H9 (cell line): Measurements from ENCODE around the gene PTPRN2. TPM values are rescaled to one million over a fixed set of nuclear protein-coding genes. Genes with fewer than 3 reads are reported as not detected.

Experiments
- DNase-seq: peaks from one replicate; pipeline ENCODE4 v3.0.0-alpha.2; 2017
- H2AFZ ChIP-seq: one replicate; pipeline ENCODE4 v1.6.1; 2013; ENCODE audit warnings: mild to moderate bottlenecking, low read length, control low read depth, moderate library complexity
- H2AK5ac ChIP-seq: 2 replicates; pipeline ENCODE4 v1.6.1; 2013; ENCODE audit warnings: low read length, control low read depth, mixed read lengths; ENCODE audit not compliant: insufficient read length
- H2BK120ac ChIP-seq: one replicate; pipeline ENCODE4 v1.6.1; 2013; ENCODE audit warnings: low read depth, mild to moderate bottlenecking, low read length, control low read depth, inconsistent platforms; ENCODE audit not compliant: poor library complexity, severe bottlenecking
- H2BK12ac ChIP-seq: 2 replicates; pipeline ENCODE4 v1.6.1; 2013; ENCODE audit warnings: low read length, control low read depth, mixed read lengths, low read depth; ENCODE audit not compliant: insufficient read length
- H2BK15ac ChIP-seq: 2 replicates; pipeline ENCODE4 v1.6.1; 2013; ENCODE audit warnings: low read depth, low read length, control low read depth
- H2BK20ac ChIP-seq: one replicate; pipeline ENCODE4 v1.6.1; 2013; ENCODE audit warnings: low read depth, mild to moderate bottlenecking, low read length, control low read depth, inconsistent platforms; ENCODE audit not compliant: poor library complexity, severe bottlenecking
- H2BK5ac ChIP-seq: 2 replicates; pipeline ENCODE4 v1.6.1; 2013; ENCODE audit warnings: low read length, control low read depth, mixed read lengths; ENCODE audit not compliant: insufficient read length
- H3K14ac ChIP-seq: 2 replicates; pipeline ENCODE4 v1.6.1; 2013; ENCODE audit warnings: low read length, control low read depth; ENCODE audit not compliant: insufficient read depth
- H3K18ac ChIP-seq: 2 replicates; pipeline ENCODE4 v1.6.1; 2013; ENCODE audit warnings: low read depth, mild to moderate bottlenecking, mixed read lengths, low read length, control low read depth; ENCODE audit not compliant: insufficient read length
- H3K23ac ChIP-seq: 2 replicates; pipeline ENCODE4 v1.6.1; 2013; ENCODE audit warnings: low read length, control low read depth, mixed read lengths, low read depth; ENCODE audit not compliant: insufficient read length
- H3K23me2 ChIP-seq: 2 replicates; pipeline ENCODE4 v1.6.1; 2013; ENCODE audit warnings: low read depth, mild to moderate bottlenecking, mixed read lengths, low read length, control low read depth; ENCODE audit not compliant: insufficient read length, poor library complexity, severe bottlenecking
- H3K27ac ChIP-seq: 2 replicates; pipeline ENCODE4 v1.5.1; 2013; ENCODE audit warnings: low read length, control low read depth, mixed read lengths, low read depth; ENCODE audit not compliant: insufficient read length
- H3K27me3 ChIP-seq: 2 replicates; pipeline ENCODE4 v1.6.1; 2013; ENCODE audit warnings: low read length, control low read depth, inconsistent platforms; ENCODE audit not compliant: insufficient read depth
- H3K4ac ChIP-seq: 2 replicates; pipeline ENCODE4 v1.6.1; 2013; ENCODE audit warnings: low read depth, mild to moderate bottlenecking, control low read depth, inconsistent platforms, low read length, moderate library complexity
- H3K4me1 ChIP-seq: 2 replicates; pipeline ENCODE4 v1.6.1; 2013; ENCODE audit warnings: low read length, control low read depth, inconsistent platforms; ENCODE audit not compliant: insufficient read depth
- H3K4me2 ChIP-seq: 2 replicates; pipeline ENCODE4 v1.6.1; 2013; ENCODE audit warnings: low read length, control low read depth, mixed read lengths; ENCODE audit not compliant: insufficient read length, insufficient read depth
- H3K56ac ChIP-seq: 2 replicates; pipeline ENCODE4 v1.6.1; 2013; ENCODE audit warnings: low read depth, mild to moderate bottlenecking, mixed read lengths, low read length, control low read depth; ENCODE audit not compliant: insufficient read length
- H3K79me1 ChIP-seq: 2 replicates; pipeline ENCODE4 v1.6.1; 2013; ENCODE audit warnings: low read depth, mild to moderate bottlenecking, moderate library complexity, low read length, control low read depth, inconsistent platforms; ENCODE audit not compliant: insufficient read depth, poor library complexity, severe bottlenecking
- H3K79me2 ChIP-seq: 2 replicates; pipeline ENCODE4 v1.6.1; 2013; ENCODE audit warnings: low read length, control low read depth, inconsistent platforms; ENCODE audit not compliant: insufficient read depth
- H3K9ac ChIP-seq: 2 replicates; pipeline ENCODE4 v1.6.1; 2013; ENCODE audit warnings: low read length, control low read depth, mixed read lengths; ENCODE audit not compliant: insufficient read length; ENCODE audit errors: extremely low read depth
- H3K9me3 ChIP-seq: one replicate; pipeline ENCODE4 v1.6.1; 2013; ENCODE audit warnings: low read depth, low read length, inconsistent platforms; ENCODE audit not compliant: control insufficient read depth
- H3T11ph ChIP-seq: one replicate; pipeline ENCODE4 v1.6.1; 2013; ENCODE audit warnings: mild to moderate bottlenecking, low read length, control low read depth, inconsistent platforms
- H4K20me1 ChIP-seq: one replicate; pipeline ENCODE4 v1.6.1; 2013; ENCODE audit not compliant: control insufficient read depth, insufficient read length, insufficient read depth
- H4K5ac ChIP-seq: 2 replicates; pipeline ENCODE4 v1.6.1; 2013; ENCODE audit warnings: low read depth, mild to moderate bottlenecking, mixed read lengths, low read length, control low read depth; ENCODE audit not compliant: insufficient read length
- H4K8ac ChIP-seq: replicated peaks from 2 replicates; pipeline ENCODE4 v1.6.1; 2013; ENCODE audit warnings: low read length, control low read depth, mixed read lengths, low read depth; ENCODE audit not compliant: insufficient read length
- H4K91ac ChIP-seq: 2 replicates; pipeline ENCODE4 v1.6.1; 2013; ENCODE audit warnings: low read depth, mild to moderate bottlenecking, moderate library complexity, mixed read lengths, low read length, control low read depth; ENCODE audit not compliant: insufficient read length
- H3K27ac Mint-ChIP-seq, 3 experiments: 2 replicates in 2 of 3; 3 replicates in 1 of 3; pipeline ENCODE4 v1.8.0; 2020 to 2021; ENCODE audit warnings: mixed read lengths in 3 of 3, mild to moderate bottlenecking in 1 of 3, moderate library complexity in 1 of 3
- H3K27me3 Mint-ChIP-seq: 2 replicates; pipeline ENCODE4 v1.8.0; 2021; ENCODE audit warnings: low read depth, mild to moderate bottlenecking, moderate library complexity, mixed read lengths
- H3K36me3 Mint-ChIP-seq, 3 experiments: 2 replicates in 2 of 3; 3 replicates in 1 of 3; pipeline ENCODE4 v1.8.0; 2020 to 2021; ENCODE audit warnings: low read depth in 3 of 3, mixed read lengths in 3 of 3; ENCODE audit not compliant: insufficient read depth in 1 of 3
- H3K4me1 Mint-ChIP-seq, 2 experiments: 2 replicates each; pipeline ENCODE4 v1.8.0; 2020; ENCODE audit warnings: mixed read lengths in 2 of 2
- H3K4me3 Mint-ChIP-seq, 2 experiments: 2 replicates in 1 of 2; 3 replicates in 1 of 2; pipeline ENCODE4 v1.8.0; 2020 to 2021; ENCODE audit warnings: mild to moderate bottlenecking in 2 of 2, mixed read lengths in 2 of 2, moderate library complexity in 1 of 2
- H3K9me3 Mint-ChIP-seq, 2 experiments: 2 replicates in 1 of 2; 3 replicates in 1 of 2; pipeline ENCODE4 v1.8.0; 2020; ENCODE audit warnings: mild to moderate bottlenecking in 2 of 2, mixed read lengths in 2 of 2, moderate library complexity in 1 of 2
- WGBS: extraction: QIAGEN DNeasy Blood & Tissue Kit; methylation state at CpG from one replicate; pipeline ENCODE4 v1.1.7; 2013; ENCODE audit warnings: missing lambda C conversion rate, low lambda C conversion rate, mixed read lengths; ENCODE audit not compliant: insufficient read length; ENCODE audit errors: extremely low coverage; 5-methylcytosine and 5-hydroxymethylcytosine counted together
- total RNA-seq: library from RNA; stranded (reverse); gene quantifications from 2 replicates; pipeline ENCODE4 v1.2.1, GENCODE V29; 2021
- TF ChIP-seq, protein P1 (sequence below): fragments of 200-600 bp; sonication (generic); conservative IDR thresholded peaks from 3 replicates; pipeline ENCODE4 v1.8.0; 2021; ENCODE audit warnings: antibody characterized with exemption, mild to moderate bottlenecking

PTPRN2 gene
- total RNA-seq, 1 experiment from 2014 or later: 5.2 TPM

DNA sequence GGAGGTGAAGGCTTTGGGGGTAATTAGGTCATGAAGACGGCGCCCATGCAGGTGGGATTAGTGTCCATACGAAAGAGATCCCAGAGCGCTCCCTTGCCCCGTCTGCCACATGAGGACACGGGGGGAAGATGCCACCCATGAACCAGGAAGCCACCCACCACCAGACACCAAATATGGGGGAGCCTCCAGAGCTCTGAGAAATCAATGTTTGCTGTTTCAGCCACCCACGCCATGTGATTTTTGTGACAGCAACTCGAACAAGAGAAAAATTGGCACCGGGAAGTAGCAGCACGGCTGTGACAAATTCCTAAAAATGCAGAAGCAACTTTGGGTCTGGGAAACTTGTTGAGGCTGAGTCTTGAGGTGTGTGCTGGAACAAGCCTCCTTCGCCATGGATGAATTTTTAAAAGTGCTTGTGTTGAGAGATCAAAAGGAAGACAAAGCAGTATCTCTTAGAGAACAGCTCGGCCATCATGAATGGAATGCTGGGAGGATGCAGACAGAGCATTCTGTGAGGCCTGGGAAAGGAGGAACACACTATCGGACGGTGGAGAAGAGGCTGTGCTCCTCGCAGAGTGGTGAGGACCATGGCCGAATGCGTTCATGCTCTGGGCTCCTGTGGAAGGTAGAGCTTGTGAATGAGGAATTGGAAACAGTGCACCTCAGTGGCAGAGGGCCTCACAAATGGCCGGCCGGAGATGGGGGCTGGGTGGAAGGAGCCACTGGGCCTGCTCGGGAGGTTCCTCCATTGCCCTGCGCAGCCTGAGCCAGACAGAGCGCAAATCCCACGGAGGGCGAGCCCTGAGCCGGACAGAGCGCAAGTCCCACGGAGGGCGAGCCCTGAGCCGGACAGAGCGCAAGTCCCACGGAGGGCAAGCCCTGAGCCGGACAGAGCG, 277.5 kb downstream of the PTPRN2 start:
- peak; percentile 10 for DNase-seq
- Histone ChIP-seq H4K20me1 (no peaks in the 10 kb centered on the region), H3K4ac (no peak overlapping the region), H3T11ph (no peak overlapping the region), H2BK120ac (no peak overlapping the region), H4K91ac (no peak overlapping the region), H3K23me2 (no peaks in the 10 kb centered on the region), H3K27me3 (no peaks in the 10 kb centered on the region), H3K18ac (no peak overlapping the region), H3K9me3 (peaks cover 8% of the 10 kb centered on the region), H3K9ac (no peak overlapping the region), H3K56ac (no peak overlapping the region), H2AFZ (no peak overlapping the region), H4K5ac (no peak overlapping the region), H2AK5ac (no peak overlapping the region), H2BK15ac (no peak overlapping the region), H2BK5ac (no peak overlapping the region), H3K14ac (no peak overlapping the region; the same call in 1 of the 2 replicates), H3K79me2 (no peaks in the 10 kb centered on the region), H3K4me2 (no peak overlapping the region), H2BK12ac (no peak overlapping the region), H3K4me1 (0 out of 2 replicates have a peak, but pooled peaks cover 2% of the 10 kb centered on the region), H3K27ac (no peak overlapping the region), H4K8ac (no peak overlapping the region), H3K23ac (no peak overlapping the region), H2BK20ac (no peak overlapping the region), H3K79me1 (no peaks in the 10 kb centered on the region)
- Mint-ChIP-seq H3K4me3 (no peak overlapping the region), H3K27me3 (no peaks in the 10 kb centered on the region), H3K9me3 (peaks cover 52 to 53% of the 10 kb centered on the region in 2 experiments), H3K4me1 (peaks cover 12% of the 10 kb centered on the region in 2 experiments), H3K27ac (peak overlapping the region in 1 of 3 experiments; percentile 6; a peak in 1 of 7 replicates), H3K36me3 (peaks cover 39 to 54% (median 48%) of the 10 kb centered on the region in 3 experiments)
- TF ChIP-seq, protein P1, sequence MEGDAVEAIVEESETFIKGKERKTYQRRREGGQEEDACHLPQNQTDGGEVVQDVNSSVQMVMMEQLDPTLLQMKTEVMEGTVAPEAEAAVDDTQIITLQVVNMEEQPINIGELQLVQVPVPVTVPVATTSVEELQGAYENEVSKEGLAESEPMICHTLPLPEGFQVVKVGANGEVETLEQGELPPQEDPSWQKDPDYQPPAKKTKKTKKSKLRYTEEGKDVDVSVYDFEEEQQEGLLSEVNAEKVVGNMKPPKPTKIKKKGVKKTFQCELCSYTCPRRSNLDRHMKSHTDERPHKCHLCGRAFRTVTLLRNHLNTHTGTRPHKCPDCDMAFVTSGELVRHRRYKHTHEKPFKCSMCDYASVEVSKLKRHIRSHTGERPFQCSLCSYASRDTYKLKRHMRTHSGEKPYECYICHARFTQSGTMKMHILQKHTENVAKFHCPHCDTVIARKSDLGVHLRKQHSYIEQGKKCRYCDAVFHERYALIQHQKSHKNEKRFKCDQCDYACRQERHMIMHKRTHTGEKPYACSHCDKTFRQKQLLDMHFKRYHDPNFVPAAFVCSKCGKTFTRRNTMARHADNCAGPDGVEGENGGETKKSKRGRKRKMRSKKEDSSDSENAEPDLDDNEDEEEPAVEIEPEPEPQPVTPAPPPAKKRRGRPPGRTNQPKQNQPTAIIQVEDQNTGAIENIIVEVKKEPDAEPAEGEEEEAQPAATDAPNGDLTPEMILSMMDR: no peak
- WGBS: no CpG with 5 or more reads among the region's 33 CpGs
